Cerebellar cortex (tissue), 1 donor: ENCODE measurements around the gene NLRP11.

Source experiments
- DNase-seq: peaks from one replicate; pipeline ENCODE4 v3.0.0-alpha.2; 2015; ENCODE audit warnings: low spot score

NLRP11 gene

GRCh38 chr19:55831846-55832245 is at the start of gene NLRP11:
TSS of gene NLRP11 (minus strand) at chr19:55831999. CDS start at chr19:55818174, 13,825 bp downstream.
- DNase-seq = no peak

DNA sequence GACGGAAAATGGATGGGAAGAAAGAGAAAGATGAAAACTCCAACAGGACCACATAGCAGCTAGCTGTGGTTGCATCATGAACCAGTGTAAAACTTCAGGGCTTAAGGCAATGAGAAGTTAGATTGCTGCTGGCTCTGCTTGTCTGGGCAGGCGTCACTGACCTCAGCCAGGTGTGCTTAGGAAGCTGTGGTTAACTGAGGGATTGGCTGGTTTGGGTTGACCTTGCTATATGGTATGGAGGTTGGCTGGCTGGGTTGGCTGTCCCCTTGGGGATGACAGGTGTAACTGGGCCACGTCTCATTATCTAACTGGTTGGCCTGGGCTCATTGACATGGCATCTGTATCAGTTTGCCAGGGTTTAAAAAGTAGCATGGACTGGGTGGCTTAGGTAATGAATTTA is 45.4 kb upstream of the NLRP11 start:
- DNase-seq = no peak

- DNase-seq = no peak
Measured at GRCh38 chr19:55870736-55871135, 38.9 kb upstream of the NLRP11 start.

DNA sequence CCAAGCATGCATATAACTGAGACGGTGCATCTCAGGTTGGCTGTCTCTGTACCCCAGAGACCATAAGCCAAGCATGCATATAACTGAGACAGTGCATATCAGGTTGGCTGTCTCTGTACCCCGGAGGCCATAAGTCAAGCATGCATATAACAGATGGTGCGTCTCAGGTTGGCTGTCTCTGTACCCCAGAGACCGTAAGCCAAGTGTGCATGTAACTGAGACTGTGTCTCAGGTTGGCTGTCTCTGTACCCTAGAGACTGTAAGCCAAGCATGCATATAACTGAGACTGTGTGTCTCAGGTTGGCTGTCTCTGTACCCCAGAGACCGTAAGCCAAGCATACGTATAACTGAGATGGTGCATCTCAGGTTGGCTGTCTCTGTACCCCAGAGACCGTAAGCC is 35.3 kb upstream of the NLRP11 start:
- DNase-seq = no peak

DNA sequence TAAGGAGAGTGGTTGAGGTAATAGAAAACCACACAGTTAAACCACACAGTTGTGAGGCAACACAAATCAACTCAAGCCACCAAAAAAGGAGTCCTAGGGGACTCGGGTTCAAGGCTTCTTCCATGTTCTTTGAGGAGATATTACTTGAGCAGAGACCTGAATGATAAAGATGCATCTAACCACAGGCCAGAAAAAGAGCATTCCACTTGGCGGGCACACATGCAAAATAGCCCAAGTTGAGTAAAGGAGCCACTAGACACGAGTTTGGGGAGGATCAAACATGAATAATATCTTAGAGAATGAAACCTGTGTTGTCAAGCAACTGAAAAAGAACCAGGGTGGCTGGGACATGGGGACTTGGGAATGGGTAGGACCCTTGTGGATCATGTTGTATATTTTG is 34.7 kb upstream of the NLRP11 start:
- DNase-seq = no peak

DNA sequence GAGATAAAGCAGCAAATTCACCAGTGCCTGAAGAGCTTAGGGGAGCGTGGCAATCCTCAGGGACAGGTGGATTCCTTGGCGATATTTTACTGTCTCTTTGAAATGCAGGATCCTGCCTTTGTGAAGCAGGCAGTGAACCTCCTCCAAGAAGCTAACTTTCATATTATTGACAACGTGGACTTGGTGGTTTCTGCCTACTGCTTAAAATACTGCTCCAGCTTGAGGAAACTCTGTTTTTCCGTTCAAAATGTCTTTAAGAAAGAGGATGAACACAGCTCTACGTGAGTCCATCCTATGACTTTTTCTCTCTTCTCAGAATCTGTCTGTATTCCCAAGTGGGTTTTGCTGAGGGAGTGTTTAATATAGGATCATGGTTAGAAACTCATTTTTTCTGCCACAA is 27.2 kb upstream of the NLRP11 start:
- no peak for DNase-seq

- DNase-seq = no peak
Measured at GRCh38 chr19:55858401-55858800, 26.6 kb upstream of the NLRP11 start.

DNA sequence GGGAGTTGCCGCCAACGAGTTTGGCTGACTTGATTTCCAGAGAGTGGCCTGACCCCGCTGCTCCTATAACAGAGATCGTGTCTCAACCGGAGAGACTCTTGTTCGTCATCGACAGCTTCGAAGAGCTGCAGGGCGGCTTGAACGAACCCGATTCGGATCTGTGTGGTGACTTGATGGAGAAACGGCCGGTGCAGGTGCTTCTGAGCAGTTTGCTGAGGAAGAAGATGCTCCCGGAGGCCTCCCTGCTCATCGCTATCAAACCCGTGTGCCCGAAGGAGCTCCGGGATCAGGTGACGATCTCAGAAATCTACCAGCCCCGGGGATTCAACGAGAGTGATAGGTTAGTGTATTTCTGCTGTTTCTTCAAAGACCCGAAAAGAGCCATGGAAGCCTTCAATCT is 26.2 kb upstream of the NLRP11 start:
- DNase-seq = no peak

- no peak for DNase-seq
Measured at GRCh38 chr19:55857149-55857548, 25.4 kb upstream of the NLRP11 start.

- DNase-seq = no peak
Measured at GRCh38 chr19:55855160-55855559, 23.4 kb upstream of the NLRP11 start.

DNA sequence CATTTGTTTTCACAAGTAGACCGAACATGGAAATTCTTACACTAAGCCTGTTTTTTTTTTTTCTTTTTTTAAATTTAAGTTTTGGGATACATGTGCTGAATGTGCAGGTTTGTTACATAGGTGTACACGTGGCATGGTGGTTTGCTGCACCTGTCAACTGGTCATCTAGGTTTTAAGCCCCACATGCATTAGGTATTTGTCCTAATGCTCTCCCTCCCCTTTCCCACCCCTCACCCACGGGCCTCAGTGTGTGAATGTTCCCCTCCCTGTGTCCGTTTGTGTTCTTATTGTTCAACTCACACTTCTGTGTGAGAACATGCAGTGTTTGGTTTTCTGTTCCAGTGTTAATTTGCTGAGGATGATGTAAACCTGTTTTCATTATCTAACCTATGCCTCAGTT is 7.1 kb upstream of the NLRP11 start:
- no peak for DNase-seq

DNA sequence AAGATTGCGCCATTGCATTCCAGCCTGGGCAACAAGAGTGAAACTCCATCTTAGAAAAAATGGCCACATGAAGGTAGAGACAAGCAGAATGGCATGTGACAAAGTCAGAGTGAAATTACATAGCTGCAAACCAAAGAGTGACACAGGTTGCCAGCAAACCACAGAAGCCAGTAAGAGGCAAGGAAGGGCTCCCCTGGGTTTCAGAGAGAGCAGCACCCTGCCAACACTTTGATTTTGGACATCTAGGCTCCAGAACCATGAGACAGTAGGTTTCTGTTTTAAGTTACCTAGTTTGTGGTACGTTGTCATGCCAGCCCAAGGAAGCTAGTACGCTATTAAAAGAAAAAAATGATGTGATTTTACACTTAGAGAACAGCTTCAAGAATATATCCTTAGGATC is 6.5 kb upstream of the NLRP11 start:
- no peak for DNase-seq

- DNase-seq = no peak
Measured at GRCh38 chr19:55836340-55836739, 4.5 kb upstream of the NLRP11 start, which contains the start of gene NLRP4. TSS of gene NLRP4 (plus strand) at chr19:55836540. CDS start at chr19:55852081, 15,541 bp downstream.

DNA sequence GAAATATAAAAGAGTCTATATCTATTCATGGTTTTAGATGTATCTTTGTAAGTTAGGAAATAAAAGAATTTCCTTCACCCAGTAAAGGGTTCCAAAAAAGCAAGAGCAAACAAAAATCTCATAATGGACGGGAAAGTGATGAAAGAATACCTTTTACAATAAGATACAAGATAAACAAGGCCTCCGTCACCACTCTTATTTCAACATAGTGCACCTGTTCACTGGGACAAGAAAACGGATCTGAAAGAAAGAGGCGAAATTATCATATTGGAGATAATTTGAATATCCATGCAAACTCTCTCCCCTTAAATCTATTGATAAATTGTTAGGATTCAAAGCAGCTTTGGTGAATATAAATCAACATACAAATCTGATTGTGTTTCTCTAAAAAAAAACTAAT is 877 bp upstream of the NLRP11 start:
- DNase-seq = no peak

DNA sequence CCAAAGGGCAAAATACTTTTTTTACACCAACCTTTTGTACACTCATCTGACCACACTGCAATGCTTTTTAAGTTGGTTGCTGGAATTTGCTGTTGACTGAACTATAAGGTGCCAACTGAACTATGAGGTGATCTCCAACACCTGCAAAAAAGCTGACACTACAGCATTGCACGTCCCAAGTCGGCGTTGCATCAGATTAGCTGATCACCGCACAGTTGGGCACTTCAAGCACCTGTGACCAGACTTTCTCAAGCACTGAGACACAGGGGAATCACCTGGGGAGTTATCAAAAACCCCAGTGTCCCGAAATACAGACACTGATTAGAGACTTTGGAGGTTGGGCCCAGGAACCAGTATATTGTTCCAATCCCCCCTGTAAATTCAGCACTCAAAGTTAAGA is 1.1 kb downstream of the NLRP11 start:
- no peak for DNase-seq

- DNase-seq = no peak
Measured at GRCh38 chr19:55820037-55820436, 11.8 kb downstream of the NLRP11 start.

- DNase-seq = no peak
Measured at GRCh38 chr19:55813906-55814305, 17.9 kb downstream of the NLRP11 start.

GRCh38 chr19:55812449-55812848 is 19.4 kb downstream of the NLRP11 start:
- DNase-seq = no peak

GRCh38 chr19:55811340-55811739 is 20.5 kb downstream of the NLRP11 start:
- no peak for DNase-seq

DNA sequence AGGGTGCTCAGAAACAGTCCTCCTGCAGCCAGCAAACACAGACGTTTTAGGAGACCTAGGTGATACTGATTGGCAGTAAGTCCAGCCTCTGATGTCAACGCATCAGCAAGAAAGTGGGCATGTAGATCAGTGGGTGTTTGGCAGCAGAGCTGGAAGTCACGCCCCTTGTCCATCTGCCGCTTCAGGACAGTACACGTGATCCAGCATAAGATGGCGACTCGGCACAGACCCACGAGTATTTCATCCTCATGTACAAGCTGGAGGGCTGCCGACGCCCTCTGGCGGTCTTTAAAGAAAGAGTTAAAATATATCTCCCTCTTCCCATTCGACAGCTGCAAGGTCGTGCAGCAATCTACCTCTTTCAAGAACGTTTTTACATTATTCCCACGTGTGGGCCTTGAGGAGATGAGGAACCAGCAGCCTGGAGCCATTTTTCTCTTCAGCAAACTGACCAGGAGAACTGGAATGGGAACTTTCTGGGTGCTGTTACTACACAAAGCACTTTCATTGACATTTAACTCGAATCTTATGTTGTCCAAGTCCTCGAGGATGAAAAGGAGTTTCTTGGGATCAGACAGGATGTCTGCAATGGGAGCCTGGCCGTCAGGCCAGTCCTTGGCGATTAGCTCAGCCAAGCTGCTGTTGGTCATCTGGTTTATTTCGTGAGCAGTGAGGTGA is 22.3 kb downstream of the NLRP11 start:
- DNase-seq = peak; percentile 65

- DNase-seq = no peak
Measured at GRCh38 chr19:55802281-55802680, 29.5 kb downstream of the NLRP11 start.

- no peak for DNase-seq
Measured at GRCh38 chr19:55801416-55801815, 30.4 kb downstream of the NLRP11 start.

DNA sequence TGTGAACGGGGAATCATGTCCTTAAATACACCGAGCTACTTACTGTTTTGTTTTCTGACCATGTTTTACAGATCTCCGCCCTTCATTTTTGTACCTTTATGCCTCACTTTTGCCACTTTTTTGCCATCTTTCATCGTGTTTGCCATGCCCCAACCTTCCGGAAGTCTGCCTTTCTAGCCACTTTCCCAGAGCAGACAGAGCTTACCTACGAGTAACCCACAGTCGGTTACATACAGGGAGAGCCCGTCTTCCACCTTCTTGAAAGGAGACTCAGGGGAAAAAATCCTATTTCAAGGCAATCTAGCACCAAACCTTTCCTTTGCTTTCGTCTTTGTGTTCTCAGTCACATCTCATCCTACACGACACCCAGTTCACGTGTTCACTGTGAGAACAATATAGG is 36.8 kb downstream of the NLRP11 start:
- no peak for DNase-seq

- DNase-seq = no peak
Measured at GRCh38 chr19:55781112-55781511, 50.7 kb downstream of the NLRP11 start.
